OCI-LY7 (cell line): ENCODE measurements around the gene EMC8.

ENCODE experiments used
- CTCF ChIP-seq: fragments of 200-600 bp; sonication (generic); conservative IDR thresholded peaks from 2 replicates; pipeline ENCODE4 v1.5.1; 2014; ENCODE audit warnings: mild to moderate bottlenecking, antibody characterized with exemption, low read length, moderate library complexity, mixed read lengths
- EZH2phosphoT487 ChIP-seq: fragments of 200-600 bp; sonication (generic); IDR thresholded peaks from 2 replicates; pipeline ENCODE4 v1.6.1; 2018; ENCODE audit warnings: low read depth, borderline replicate concordance, mild to moderate bottlenecking, mixed run types, antibody characterized with exemption, low read length, moderate library complexity, mixed read lengths

DNA sequence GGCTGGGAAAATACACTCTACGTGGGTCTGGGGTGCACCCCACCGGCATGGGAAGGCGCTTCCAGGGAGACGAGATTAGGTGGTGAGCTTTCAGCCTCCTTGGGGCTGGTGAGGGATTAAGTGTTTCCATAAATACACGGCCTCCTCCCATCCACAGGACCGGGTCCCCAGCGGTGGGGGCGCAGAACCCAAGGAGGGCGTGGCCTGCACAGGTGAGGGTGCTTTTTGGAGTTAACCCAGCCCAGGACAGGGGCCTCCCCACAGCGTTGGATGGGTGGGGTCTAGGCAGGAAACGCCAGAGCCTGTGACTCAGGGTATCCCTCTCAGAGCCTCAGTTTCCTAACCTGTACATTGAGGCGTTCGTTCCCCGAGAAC, 49.6 kb downstream of the EMC8 start:
- TF ChIP-seq CTCF (no peak), EZH2phosphoT487 (no peak)
